GM19438 (cell line): ENCODE results near the gene GNAQ.
"Not testable (repeated sequence)": the region's sequence is repeated elsewhere in the genome, so short reads cannot be mapped to it uniquely, and the experiment has no call there.

Experiments
- ATAC-seq: cut with Tn5 transposase; IDR thresholded peaks from one replicate; pipeline ENCODE4 v1.9.1; 2021; ENCODE audit warnings: low read depth; ENCODE audit not compliant: unreplicated experiment

Gene GNAQ

GRCh38 chr9:78031444-78031892, at the start of gene GNAQ:
Gene GNAQ (minus strand): TSS chr9:78031811. CDS start chr9:78031235, 576 bp downstream.
- no peak for ATAC-seq

GRCh38 chr9:78074385-78075291, 43.0 kb upstream of the GNAQ start:
- no peak for ATAC-seq

GRCh38 chr9:78073722-78074121, 42.1 kb upstream of the GNAQ start:
- ATAC-seq = no peak

GRCh38 chr9:78072586-78073199, 41.1 kb upstream of the GNAQ start:
- ATAC-seq = no peak

GRCh38 chr9:78070521-78070920, 38.9 kb upstream of the GNAQ start:
- no peak for ATAC-seq

- no peak for ATAC-seq
These were observed 32.5 kb upstream of the GNAQ start for GRCh38 chr9:78064075-78064474.

GRCh38 chr9:78062710-78063109, 31.1 kb upstream of the GNAQ start:
- no peak for ATAC-seq

GRCh38 chr9:78054218-78054617, 22.6 kb upstream of the GNAQ start:
- ATAC-seq = not testable (repeated sequence)

GRCh38 chr9:78053627-78054026, 22.0 kb upstream of the GNAQ start:
- no peak for ATAC-seq

GRCh38 chr9:78050421-78050820, 18.8 kb upstream of the GNAQ start:
- ATAC-seq = no peak

GRCh38 chr9:78049484-78049883, 17.9 kb upstream of the GNAQ start:
- no peak for ATAC-seq

- no peak for ATAC-seq
These were observed 15.5 kb upstream of the GNAQ start for GRCh38 chr9:78047106-78047505.

- no peak for ATAC-seq
These were observed 14.5 kb upstream of the GNAQ start for GRCh38 chr9:78046112-78046511.

- ATAC-seq = no peak
These were observed 13.3 kb upstream of the GNAQ start for GRCh38 chr9:78044886-78045285.

- no peak for ATAC-seq
These were observed 12.6 kb upstream of the GNAQ start for GRCh38 chr9:78044189-78044588.

- ATAC-seq = no peak
These were observed 10.4 kb upstream of the GNAQ start for GRCh38 chr9:78041971-78042370.

GRCh38 chr9:78040726-78041125, 9.1 kb upstream of the GNAQ start:
- no peak for ATAC-seq

- no peak for ATAC-seq
These were observed 7.1 kb upstream of the GNAQ start for GRCh38 chr9:78038620-78039300.

GRCh38 chr9:78035383-78035993, 3.9 kb upstream of the GNAQ start:
- ATAC-seq = no peak

GRCh38 chr9:78033870-78034269, 2.3 kb upstream of the GNAQ start:
- ATAC-seq = no peak
